Lower leg skin (tissue), 3 donors: Measurements from ENCODE around the gene POR.

ENCODE experiments used
- CTCF ChIP-seq, 3 donors: fragments of 450-650 bp; IDR thresholded peaks; one replicate each; pipeline ENCODE4 v1.5.1; 2016; ENCODE audit warnings: antibody characterized with exemption in 3 of 3, mild to moderate bottlenecking in 3 of 3, moderate library complexity in 2 of 3
- POLR2A ChIP-seq, 2 donors: fragments of 450-650 bp; IDR thresholded peaks; one replicate each; pipeline ENCODE4 v1.6.1; 2016 to 2017; ENCODE audit warnings: antibody characterized with exemption in 2 of 2, mild to moderate bottlenecking in 1 of 2, moderate library complexity in 1 of 2

GRCh38 chr7:75986147-75986781 lies 71.3 kb downstream of the POR start:
- TF ChIP-seq CTCF (IDR thresholded peaks at IDR 0.05) = no peak
- no peak for TF ChIP-seq POLR2A (IDR thresholded peaks at IDR 0.05)
